GM18517 (cell line): ENCODE data around the gene RAD9B.
A peak's percentile ranks its signal among the peaks of the same experiment; 100 is the strongest.
"Not testable (repeated sequence)": the region's sequence is repeated elsewhere in the genome, so short reads cannot be mapped to it uniquely, and the experiment has no call there.

ENCODE experiments used
- ATAC-seq: cut with Tn5 transposase; IDR thresholded peaks from one replicate; pipeline ENCODE4 v1.9.1; 2021; ENCODE audit warnings: mild to moderate bottlenecking, moderate library complexity; ENCODE audit not compliant: unreplicated experiment

Gene RAD9B

DNA sequence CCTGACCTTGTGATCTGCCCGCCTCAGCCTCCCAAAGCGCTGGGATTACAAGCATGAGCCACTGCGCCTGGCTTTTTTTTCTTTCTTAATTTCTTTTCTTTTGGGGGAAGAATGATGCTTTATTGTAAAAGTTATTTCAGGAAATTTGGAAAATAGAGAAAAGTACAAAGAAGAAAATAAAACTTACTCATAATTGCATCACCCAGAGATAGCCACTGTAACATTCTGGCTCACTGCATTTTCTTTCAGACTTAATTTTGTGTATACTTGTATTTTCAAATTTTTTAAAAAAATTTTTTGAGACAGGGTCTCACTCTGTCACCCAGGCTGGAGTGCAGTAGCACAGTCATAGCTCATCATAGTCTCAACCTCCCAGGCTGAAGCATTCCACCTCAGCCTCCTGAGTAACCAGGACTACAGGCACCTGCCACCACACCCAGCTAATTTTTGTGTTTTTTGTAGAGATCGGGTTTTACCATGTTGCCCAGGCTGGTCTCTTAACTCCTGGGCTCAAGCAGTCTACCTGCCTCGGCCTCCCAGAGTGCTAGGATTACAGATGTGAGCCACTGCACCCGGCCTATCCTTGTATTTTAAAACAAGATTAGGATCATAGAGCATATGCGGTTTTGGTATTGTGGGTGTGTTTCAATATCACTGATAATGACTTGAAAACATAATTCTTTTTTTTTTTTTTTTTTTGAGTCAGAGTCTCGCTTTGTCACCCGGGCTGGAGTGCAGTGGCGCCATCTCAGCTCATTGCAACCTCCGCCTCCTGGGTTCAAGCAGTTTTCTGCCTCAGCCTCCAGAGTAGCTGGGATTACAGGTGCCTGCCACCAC is 19.0 kb downstream of the RAD9B start:
- not testable (repeated sequence) for ATAC-seq

DNA sequence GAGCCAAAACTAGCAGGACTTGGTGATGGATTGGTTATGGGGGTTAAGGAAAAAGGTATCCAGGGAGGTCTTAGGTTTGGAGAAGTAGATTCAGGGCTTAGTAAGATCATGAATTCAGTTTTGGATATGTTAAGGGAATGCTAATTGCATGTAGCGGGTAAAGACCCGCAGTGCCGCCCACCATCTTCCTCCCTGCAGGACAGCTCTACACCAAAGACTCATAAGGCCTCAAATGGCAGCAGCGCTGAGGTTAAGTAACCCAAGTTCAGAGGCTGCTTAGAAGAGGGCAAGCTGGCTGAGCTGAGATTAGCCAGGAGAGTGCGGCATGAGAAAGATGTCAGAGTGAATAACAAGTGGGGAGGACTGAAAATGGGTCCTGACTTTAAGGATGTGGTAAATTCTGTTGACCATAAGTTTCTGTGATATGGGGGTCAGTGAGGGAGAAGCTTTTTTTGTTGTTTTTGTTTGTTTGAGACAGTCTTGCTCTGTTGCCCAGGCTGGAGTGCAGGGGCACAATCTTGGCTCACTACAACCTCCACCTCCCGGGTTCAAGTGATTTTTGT is 26.2 kb downstream of the RAD9B start:
- no peak for ATAC-seq

GRCh38 chr12:110530511-110530910 is 28.4 kb downstream of the RAD9B start:
- no peak for ATAC-seq

DNA sequence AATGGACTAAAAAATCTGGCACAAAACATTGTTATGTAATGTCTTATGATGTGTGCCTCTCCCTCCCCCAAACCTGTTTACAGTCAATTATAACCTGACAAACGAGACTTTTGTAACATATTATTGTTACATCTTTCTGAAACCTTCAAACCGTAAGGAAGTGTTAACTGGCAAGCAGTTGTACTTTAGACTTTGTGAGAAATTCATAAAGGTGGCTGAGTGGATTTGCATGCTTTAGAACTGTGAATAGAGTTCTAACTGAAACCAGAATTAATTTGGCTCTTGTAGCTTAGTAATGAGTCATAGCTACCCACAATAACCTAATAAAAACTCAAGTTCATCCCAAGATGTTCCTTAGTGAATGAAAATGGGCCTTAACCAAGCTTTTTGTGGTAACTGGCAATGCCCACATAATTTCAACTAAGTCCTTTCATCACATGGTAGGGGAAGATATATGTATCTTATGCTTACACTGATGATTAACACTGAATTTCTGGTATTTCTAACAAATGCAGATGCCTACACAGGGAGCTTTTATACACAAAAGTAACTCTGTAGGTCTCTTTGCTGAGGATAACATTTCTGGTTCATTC is 29.7 kb downstream of the RAD9B start:
- ATAC-seq, result peak; percentile 89

DNA sequence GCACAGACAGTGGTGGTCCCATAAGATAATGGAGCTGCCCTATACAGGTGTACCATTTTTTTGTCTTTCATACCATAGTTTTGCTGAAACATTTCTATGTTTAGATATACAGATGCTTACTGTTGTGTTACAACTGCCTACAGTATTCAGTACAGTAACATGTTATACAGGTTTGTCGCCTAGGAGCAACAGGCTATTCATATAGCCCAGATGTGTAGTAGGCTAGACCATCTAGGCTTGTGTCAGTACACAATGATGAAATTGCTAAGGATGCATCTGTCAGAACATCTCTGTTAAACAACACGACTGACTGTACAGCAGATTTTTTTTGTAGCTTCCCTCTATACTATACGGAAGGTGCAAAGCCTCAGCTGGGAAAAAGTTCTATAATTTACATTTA is 30.5 kb downstream of the RAD9B start:
- no peak for ATAC-seq

- no peak for ATAC-seq
Measured at GRCh38 chr12:110533607-110534006, 31.5 kb downstream of the RAD9B start.

DNA sequence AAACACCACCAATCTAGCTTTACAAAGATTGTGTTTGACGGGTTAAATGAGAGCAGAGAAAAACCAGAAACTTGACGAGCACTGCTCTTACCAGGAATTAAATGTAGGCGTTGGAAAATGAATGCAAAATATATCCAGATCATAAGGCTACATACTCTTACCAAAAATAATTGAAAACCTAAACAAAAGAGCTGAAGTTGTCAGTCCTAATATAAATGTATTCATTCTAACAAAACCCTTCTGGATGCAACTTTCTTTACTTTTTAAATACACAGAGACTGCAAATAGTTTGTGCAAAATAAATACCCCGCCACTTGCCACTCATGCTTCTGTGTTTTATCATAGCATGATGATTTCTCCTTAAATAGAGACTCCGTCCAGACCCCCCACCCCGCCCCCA is 32.7 kb downstream of the RAD9B start:
- no peak for ATAC-seq

- ATAC-seq, result no peak
Measured at GRCh38 chr12:110536834-110537604, 34.9 kb downstream of the RAD9B start.

GRCh38 chr12:110537605-110538409 is 35.7 kb downstream of the RAD9B start:
- no peak for ATAC-seq

GRCh38 chr12:110538869-110539622 is 36.9 kb downstream of the RAD9B start:
- no peak for ATAC-seq

- no peak for ATAC-seq
Measured at GRCh38 chr12:110540048-110540447, 37.9 kb downstream of the RAD9B start.

- ATAC-seq, result no peak
Measured at GRCh38 chr12:110543252-110543959, 41.3 kb downstream of the RAD9B start.

- no peak for ATAC-seq
Measured at GRCh38 chr12:110543965-110544364, 41.8 kb downstream of the RAD9B start.

- not testable (repeated sequence) for ATAC-seq
Measured at GRCh38 chr12:110545259-110545658, 43.1 kb downstream of the RAD9B start.

DNA sequence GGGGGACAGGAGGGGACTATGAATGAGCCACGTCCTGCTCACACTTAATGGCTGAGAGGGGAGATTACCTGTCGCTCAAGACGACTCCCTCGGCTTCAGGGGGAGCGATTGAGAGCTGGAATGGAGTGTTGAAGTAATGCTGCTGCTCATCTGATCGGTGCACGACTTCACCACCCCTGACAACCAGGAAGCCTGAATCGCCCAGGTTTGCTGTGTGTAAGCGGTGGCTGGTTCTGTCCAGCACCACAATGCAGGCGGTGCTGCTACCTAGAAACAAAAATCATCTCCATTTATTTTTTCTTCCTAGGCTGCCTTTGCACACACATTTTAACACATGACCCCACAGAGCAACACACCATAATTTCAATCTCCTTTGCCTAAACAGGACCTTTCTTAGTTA is 43.7 kb downstream of the RAD9B start:
- ATAC-seq, result no peak

- no peak for ATAC-seq
Measured at GRCh38 chr12:110546339-110546738, 44.2 kb downstream of the RAD9B start.

- no peak for ATAC-seq
Measured at GRCh38 chr12:110547090-110547489, 45.0 kb downstream of the RAD9B start.

GRCh38 chr12:110548678-110549077 is 46.5 kb downstream of the RAD9B start:
- no peak for ATAC-seq

DNA sequence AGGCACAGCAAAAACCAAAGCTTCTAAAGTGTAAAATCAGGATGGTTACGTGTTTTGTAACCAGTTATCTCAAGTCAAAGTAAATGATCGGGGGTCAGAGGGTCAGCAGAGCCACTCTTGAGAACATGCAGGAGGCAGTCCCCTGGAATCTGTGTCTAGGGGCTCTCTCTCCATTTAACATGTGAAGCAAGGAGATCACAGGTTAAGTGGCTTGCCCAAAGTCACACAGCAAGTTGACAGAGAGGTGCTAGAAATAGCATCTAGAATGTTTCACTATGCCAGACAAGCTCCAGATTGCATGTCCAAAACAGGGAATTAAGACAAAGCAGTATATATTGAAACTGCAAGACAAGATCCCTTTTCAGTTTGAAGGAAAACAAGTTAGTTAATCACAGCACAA is 47.6 kb downstream of the RAD9B start:
- no peak for ATAC-seq
